Fibroblast of lung (primary cell): ENCODE measurements around the gene ARMH1.

Experiments used
- EZH2 ChIP-seq: IDR thresholded peaks from 2 replicates; pipeline ENCODE4 v1.5.1; 2012; ENCODE audit warnings: low read length, control low read depth, mild to moderate bottlenecking; ENCODE audit errors: missing control alignments
- TF ChIP-seq, protein P1 (sequence below), 2 donors: IDR thresholded peaks in 1 of 2; conservative IDR thresholded peaks in 1 of 2; 1 replicate in 1 of 2; 2 replicates in 1 of 2; pipeline ENCODE4 v1.5.1; 2011 to 2012; ENCODE audit warnings: low read length in 2 of 2, control low read depth in 1 of 2, inconsistent platforms in 1 of 2, low read depth in 1 of 2, mild to moderate bottlenecking in 1 of 2

DNA sequence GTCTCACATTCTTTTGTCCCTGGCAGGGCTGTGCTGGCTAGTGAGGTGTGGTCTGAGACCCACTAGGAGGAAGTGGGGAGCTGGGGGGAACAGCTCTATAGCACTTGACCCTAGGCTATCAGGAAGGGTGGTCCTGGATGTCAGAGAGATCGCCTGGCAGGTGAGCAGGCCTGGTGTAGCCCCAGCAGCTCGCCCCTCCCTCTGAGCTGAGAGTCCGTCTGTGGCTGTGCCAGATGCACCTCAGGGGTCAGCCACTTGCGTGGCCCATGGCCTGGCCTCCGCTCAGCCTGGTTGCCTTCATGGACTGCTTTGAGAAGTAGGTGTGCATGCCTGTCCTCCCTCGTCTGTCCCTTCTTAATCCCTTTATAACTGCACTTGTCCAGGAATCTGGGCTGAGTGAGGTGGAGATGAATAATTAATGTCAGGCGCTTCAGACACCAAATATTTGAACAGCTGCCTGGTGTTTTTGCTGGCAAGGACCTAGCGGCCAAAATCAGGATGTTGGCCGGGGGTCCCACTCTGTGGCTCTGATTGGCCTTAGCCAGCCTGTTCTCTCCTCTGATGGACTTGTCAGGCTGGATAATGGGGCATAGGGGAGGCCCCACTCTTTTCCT is 30.7 kb upstream of the ARMH1 start:
- TF ChIP-seq, protein P1, sequence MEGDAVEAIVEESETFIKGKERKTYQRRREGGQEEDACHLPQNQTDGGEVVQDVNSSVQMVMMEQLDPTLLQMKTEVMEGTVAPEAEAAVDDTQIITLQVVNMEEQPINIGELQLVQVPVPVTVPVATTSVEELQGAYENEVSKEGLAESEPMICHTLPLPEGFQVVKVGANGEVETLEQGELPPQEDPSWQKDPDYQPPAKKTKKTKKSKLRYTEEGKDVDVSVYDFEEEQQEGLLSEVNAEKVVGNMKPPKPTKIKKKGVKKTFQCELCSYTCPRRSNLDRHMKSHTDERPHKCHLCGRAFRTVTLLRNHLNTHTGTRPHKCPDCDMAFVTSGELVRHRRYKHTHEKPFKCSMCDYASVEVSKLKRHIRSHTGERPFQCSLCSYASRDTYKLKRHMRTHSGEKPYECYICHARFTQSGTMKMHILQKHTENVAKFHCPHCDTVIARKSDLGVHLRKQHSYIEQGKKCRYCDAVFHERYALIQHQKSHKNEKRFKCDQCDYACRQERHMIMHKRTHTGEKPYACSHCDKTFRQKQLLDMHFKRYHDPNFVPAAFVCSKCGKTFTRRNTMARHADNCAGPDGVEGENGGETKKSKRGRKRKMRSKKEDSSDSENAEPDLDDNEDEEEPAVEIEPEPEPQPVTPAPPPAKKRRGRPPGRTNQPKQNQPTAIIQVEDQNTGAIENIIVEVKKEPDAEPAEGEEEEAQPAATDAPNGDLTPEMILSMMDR (conservative IDR thresholded peaks at IDR 0.05 in 1 of 2, IDR thresholded peaks at IDR 0.05 in 1 of 2; ENCODE audit: low read depth in 1 of 2, low read length in 2 of 2) = no peak
- no peak for TF ChIP-seq EZH2
